DMS53 (cell line): Measurements from ENCODE around the gene SPDYE4.

Source experiments
- DNase-seq: peaks from one replicate; lab custom pipeline; 2025; lab: John Stamatoyannopoulos, UW

Gene SPDYE4

GRCh38 chr17:8711291-8711690, 47.1 kb downstream of the SPDYE4 start:
- DNase-seq: no peak

GRCh38 chr17:8710813-8711212, 47.5 kb downstream of the SPDYE4 start:
- DNase-seq: no peak

GRCh38 chr17:8709006-8709405, 49.3 kb downstream of the SPDYE4 start:
- DNase-seq: no peak

GRCh38 chr17:8708025-8708461, 50.3 kb downstream of the SPDYE4 start:
- no peak for DNase-seq

- no peak for DNase-seq
Observed at GRCh38 chr17:8707332-8708024, 50.9 kb downstream of the SPDYE4 start.

GRCh38 chr17:8706431-8706830, 51.9 kb downstream of the SPDYE4 start:
- no peak for DNase-seq

- no peak for DNase-seq
Observed at GRCh38 chr17:8705427-8705826, 52.9 kb downstream of the SPDYE4 start.

GRCh38 chr17:8703001-8703400, 55.3 kb downstream of the SPDYE4 start:
- no peak for DNase-seq

- DNase-seq: no peak
Observed at GRCh38 chr17:8701754-8702153, 56.6 kb downstream of the SPDYE4 start.

- no peak for DNase-seq
Observed at GRCh38 chr17:8701221-8701620, 57.1 kb downstream of the SPDYE4 start.
